Thyroid gland (tissue), 4 donors: ENCODE measurements around the gene DAPK1. TPM values are rescaled to one million over a fixed set of nuclear protein-coding genes. Genes with fewer than 3 reads are reported as not detected.
A peak's percentile ranks its signal among the peaks of the same experiment; 100 is the strongest.

Source experiments
- DNase-seq, 2 donors: peaks; one replicate each; pipeline ENCODE4 v3.0.0-alpha.2; 2019
- H3K27ac ChIP-seq, 3 donors: fragments of 200-600 bp; sonication (generic); 1 replicate in 2 of 3; 2 replicates in 1 of 3; pipeline ENCODE4 v1.5.1; 2016 to 2019; ENCODE audit warnings: mild to moderate bottlenecking in 1 of 3, moderate library complexity in 1 of 3
- H3K27me3 ChIP-seq: fragments of 200-600 bp; sonication (generic); one replicate; pipeline ENCODE4 v1.5.1; 2019
- H3K36me3 ChIP-seq, 2 donors: fragments of 200-600 bp; sonication (generic); one replicate each; pipeline ENCODE4 v1.5.1; 2016 to 2019
- H3K4me1 ChIP-seq, 2 donors: fragments of 200-600 bp; sonication (generic); one replicate each; pipeline ENCODE4 v1.5.1; 2017 to 2019
- H3K4me3 ChIP-seq, 3 donors: fragments of 200-600 bp; sonication (generic); replicated peaks in 1 of 3; 1 replicate in 2 of 3; 2 replicates in 1 of 3; pipeline ENCODE4 v1.5.1; 2016; ENCODE audit warnings: mild to moderate bottlenecking in 1 of 3
- H3K9me3 ChIP-seq: fragments of 200-600 bp; sonication (generic); one replicate; pipeline ENCODE4 v1.5.1; 2017
- POLR2A ChIP-seq, 2 donors: fragments of 450-650 bp; IDR thresholded peaks; one replicate each; pipeline ENCODE4 v1.6.1; 2017; ENCODE audit warnings: antibody characterized with exemption in 2 of 2, mild to moderate bottlenecking in 2 of 2, moderate library complexity in 1 of 2
- WGBS, 2 donors: methylation state at CpG; one replicate each; pipeline ENCODE4 v1.1.5; 2017; 5-methylcytosine and 5-hydroxymethylcytosine counted together
- intact Hi-C: fragments of 100-400 bp; cut with DNase I; formaldehyde crosslinking; loops from one replicate; pipeline ENCODE4 v1.15.1; 2023
- total RNA-seq, 4 donors: library from RNA; depleted of rRNA; stranded (reverse); fragments of >200 nt; gene quantifications; one replicate each; pipeline ENCODE4 v1.2.3, GENCODE V29; 2016
- TF ChIP-seq, protein P1 (sequence below), 6 experiments: fragments of 200-600 bp in 3 of 6; fragments of 450-650 bp in 3 of 6; sonication (generic) in 3 of 6; IDR thresholded peaks; one replicate each; pipeline ENCODE4 v1.5.1; 2016 to 2019; ENCODE audit warnings: antibody characterized with exemption in 6 of 6, mild to moderate bottlenecking in 2 of 6, inconsistent platforms in 1 of 6, moderate library complexity in 1 of 6

Gene DAPK1
- total RNA-seq, 4 donors from 2014 or later: 32.0 to 76.2 (median 38.2) TPM

- peaks cover 47 to 57% of the 10 kb centered on the region in 2 donors for H3K4me1 ChIP-seq
- H3K9me3 ChIP-seq: no peaks in the 10 kb centered on the region
- H3K4me3 ChIP-seq: no peak overlapping the region
- H3K27ac ChIP-seq: peak overlapping the region; percentile 76 to 79 (median 77)
- 16 to 31% methylated on average over 5 of the region's 5 CpGs for WGBS, 2 donors
- peak in 1 of 2 donors; percentile 51 for DNase-seq
- no peaks in the 10 kb centered on the region for H3K36me3 ChIP-seq
- H3K27me3 ChIP-seq: no peaks in the 10 kb centered on the region
- TF ChIP-seq, protein P1, sequence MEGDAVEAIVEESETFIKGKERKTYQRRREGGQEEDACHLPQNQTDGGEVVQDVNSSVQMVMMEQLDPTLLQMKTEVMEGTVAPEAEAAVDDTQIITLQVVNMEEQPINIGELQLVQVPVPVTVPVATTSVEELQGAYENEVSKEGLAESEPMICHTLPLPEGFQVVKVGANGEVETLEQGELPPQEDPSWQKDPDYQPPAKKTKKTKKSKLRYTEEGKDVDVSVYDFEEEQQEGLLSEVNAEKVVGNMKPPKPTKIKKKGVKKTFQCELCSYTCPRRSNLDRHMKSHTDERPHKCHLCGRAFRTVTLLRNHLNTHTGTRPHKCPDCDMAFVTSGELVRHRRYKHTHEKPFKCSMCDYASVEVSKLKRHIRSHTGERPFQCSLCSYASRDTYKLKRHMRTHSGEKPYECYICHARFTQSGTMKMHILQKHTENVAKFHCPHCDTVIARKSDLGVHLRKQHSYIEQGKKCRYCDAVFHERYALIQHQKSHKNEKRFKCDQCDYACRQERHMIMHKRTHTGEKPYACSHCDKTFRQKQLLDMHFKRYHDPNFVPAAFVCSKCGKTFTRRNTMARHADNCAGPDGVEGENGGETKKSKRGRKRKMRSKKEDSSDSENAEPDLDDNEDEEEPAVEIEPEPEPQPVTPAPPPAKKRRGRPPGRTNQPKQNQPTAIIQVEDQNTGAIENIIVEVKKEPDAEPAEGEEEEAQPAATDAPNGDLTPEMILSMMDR (IDR thresholded peaks at IDR 0.05): no peak
- TF ChIP-seq POLR2A (IDR thresholded peaks at IDR 0.05): no peak
- intact Hi-C loops: loop anchor here (10.0 kb wide), 1 partner anchor 55 kb away; no protein-coding TSS in a partner anchor
These were observed 71.9 kb downstream of the DAPK1 start for GRCh38 chr9:87569518-87569917.

GRCh38 chr9:87570000-87570908 is 72.6 kb downstream of the DAPK1 start:
- 54 to 57% methylated on average over 3 of the region's 3 CpGs for WGBS, 2 donors
- intact Hi-C loops: loop anchor here (10.0 kb wide), 1 partner anchor 55 kb away; no protein-coding TSS in a partner anchor
- no peaks in the 10 kb centered on the region for H3K36me3 ChIP-seq
- H3K27ac ChIP-seq: peak overlapping the region; percentile 76 to 79 (median 77)
- peaks cover 47 to 57% of the 10 kb centered on the region in 2 donors for H3K4me1 ChIP-seq
- DNase-seq: no peak
- H3K9me3 ChIP-seq: no peaks in the 10 kb centered on the region
- no peaks in the 10 kb centered on the region for H3K27me3 ChIP-seq
- TF ChIP-seq POLR2A (IDR thresholded peaks at IDR 0.05): no peak
- TF ChIP-seq, protein P1 (IDR thresholded peaks at IDR 0.05): no peak
- no peak overlapping the region for H3K4me3 ChIP-seq

DNA sequence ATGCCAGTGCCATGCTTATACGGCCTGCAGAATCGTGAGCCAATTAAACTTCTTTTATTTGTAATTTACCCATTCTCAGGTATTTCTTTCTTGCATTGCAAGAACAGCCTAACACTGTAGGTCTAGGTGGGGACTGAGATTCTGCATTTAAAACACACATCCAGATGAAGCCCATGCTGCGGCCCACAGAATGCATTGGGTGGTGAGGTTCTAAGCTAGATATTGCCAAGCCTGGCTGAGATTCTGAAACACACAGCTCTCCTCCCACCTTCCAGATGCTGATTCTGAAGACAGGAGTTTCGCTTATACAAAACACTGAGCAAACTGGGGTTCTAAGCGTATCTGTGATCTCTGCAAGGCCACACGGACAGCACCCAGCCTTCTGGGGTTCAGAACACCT is 75.1 kb downstream of the DAPK1 start:
- no peak for DNase-seq
- Histone ChIP-seq H3K27ac (peak overlapping the region in 1 of 3 donors; percentile 9), H3K27me3 (no peaks in the 10 kb centered on the region), H3K9me3 (no peaks in the 10 kb centered on the region), H3K4me1 (peaks cover 44 to 50% of the 10 kb centered on the region in 2 donors), H3K4me3 (no peak overlapping the region), H3K36me3 (no peaks in the 10 kb centered on the region)
- intact Hi-C loops: no loop called here
- 98 to 99% methylated on average over 6 of the region's 6 CpGs for WGBS, 2 donors
- TF ChIP-seq POLR2A (IDR thresholded peaks at IDR 0.05): no peak

DNA sequence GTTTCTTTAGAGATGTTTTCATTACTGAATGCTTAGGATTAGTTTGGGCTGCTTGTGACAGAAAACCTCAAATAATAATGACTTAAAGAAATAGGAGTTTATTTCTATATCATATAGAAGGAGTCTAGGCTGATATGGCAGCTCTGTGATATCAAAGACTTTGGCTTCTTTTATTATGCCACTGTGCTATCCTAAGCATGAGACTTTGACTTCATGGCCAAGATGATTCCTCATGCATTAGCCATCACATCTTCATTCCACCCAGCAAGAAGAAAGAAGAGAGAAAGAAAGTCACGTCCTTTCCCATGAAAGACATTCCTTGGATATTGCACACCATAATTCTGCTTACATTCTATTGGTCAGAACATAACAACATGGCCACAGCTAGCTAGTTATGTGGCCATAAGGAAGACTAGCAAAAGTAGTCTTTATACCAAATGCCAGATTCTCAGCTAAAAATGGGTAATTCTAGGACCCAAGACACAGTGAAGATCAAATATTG is 76.2 kb downstream of the DAPK1 start:
- H3K4me3 ChIP-seq: no peak overlapping the region
- intact Hi-C loops: no loop called here
- H3K27me3 ChIP-seq: no peaks in the 10 kb centered on the region
- H3K9me3 ChIP-seq: no peaks in the 10 kb centered on the region
- peaks cover 33 to 38% of the 10 kb centered on the region in 2 donors for H3K4me1 ChIP-seq
- no peak for DNase-seq
- no peak overlapping the region for H3K27ac ChIP-seq
- TF ChIP-seq, protein P1 (IDR thresholded peaks at IDR 0.05): no peak
- no peak for TF ChIP-seq POLR2A (IDR thresholded peaks at IDR 0.05)
- H3K36me3 ChIP-seq: no peaks in the 10 kb centered on the region
- 90 to 93% methylated on average over 1 of the region's 1 CpG for WGBS, 2 donors

DNA sequence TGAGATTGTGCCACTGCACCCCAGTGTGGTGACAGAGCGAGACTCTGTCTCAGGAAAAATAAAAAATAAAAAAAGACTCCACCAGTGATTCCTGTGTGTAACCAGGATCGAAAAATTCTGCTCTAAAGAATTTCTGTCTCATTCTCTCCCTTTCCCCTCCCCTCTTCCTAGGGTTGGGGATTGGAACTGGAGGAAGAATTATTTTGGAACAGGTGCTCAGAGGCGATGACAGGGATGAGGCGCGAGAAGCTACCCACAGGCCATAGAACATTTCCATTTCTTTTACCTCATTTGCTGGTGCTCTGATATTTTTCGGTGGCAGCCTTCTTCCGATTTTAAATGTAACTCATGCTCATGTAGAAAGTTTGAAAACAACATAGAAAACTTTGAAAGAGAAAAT is 80.1 kb downstream of the DAPK1 start:
- H3K4me1 ChIP-seq: peaks cover 17 to 19% of the 10 kb centered on the region in 2 donors

More for the DNA sequence above, 80.1 kb downstream of the DAPK1 start:
- no peaks in the 10 kb centered on the region for H3K27me3 ChIP-seq
- H3K27ac ChIP-seq: no peak overlapping the region
- no peak overlapping the region for H3K4me3 ChIP-seq
- intact Hi-C loops: no loop called here
- no peaks in the 10 kb centered on the region for H3K36me3 ChIP-seq
- DNase-seq: no peak
- 87 to 88% methylated on average over 7 of the region's 7 CpGs for WGBS, 2 donors
- no peak for TF ChIP-seq POLR2A (IDR thresholded peaks at IDR 0.05)
- TF ChIP-seq, protein P1 (IDR thresholded peaks at IDR 0.05): no peak
- no peaks in the 10 kb centered on the region for H3K9me3 ChIP-seq
